ENCODE results near the gene ANKRD33B.

DNA sequence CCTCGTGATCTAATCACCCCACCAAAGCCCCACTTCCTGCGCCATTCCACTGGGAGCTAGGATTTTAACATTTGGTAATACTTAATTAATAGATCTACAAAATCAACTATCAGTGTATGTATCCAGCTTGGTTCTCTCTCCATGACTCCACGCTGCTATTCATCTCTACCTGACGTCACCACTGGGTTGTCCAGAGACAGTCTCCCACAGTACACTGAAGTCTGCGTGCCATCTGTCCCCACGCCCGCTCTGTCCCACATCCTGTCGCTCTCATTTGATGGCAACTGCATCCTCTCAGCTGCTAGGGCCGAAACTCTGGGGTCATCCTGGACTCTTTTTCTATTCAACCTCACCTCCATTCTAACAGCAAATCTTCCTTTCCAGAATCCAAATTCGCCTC, 53.2 kb downstream of the ANKRD33B start:
- TF ChIP-seq, protein P1, sequence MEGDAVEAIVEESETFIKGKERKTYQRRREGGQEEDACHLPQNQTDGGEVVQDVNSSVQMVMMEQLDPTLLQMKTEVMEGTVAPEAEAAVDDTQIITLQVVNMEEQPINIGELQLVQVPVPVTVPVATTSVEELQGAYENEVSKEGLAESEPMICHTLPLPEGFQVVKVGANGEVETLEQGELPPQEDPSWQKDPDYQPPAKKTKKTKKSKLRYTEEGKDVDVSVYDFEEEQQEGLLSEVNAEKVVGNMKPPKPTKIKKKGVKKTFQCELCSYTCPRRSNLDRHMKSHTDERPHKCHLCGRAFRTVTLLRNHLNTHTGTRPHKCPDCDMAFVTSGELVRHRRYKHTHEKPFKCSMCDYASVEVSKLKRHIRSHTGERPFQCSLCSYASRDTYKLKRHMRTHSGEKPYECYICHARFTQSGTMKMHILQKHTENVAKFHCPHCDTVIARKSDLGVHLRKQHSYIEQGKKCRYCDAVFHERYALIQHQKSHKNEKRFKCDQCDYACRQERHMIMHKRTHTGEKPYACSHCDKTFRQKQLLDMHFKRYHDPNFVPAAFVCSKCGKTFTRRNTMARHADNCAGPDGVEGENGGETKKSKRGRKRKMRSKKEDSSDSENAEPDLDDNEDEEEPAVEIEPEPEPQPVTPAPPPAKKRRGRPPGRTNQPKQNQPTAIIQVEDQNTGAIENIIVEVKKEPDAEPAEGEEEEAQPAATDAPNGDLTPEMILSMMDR (optimal IDR thresholded peaks at IDR 0.05 in 1 of 3, IDR thresholded peaks at IDR 0.05 in 1 of 3, conservative IDR thresholded peaks at IDR 0.05 in 1 of 3; ENCODE audit: extremely low read depth in 1 of 3, insufficient read depth in 2 of 3, low read length in 3 of 3) = no peak
- no peak for TF ChIP-seq EZH2 (IDR thresholded peaks at IDR 0.05; ENCODE audit: low read length)

All from keratinocyte (primary cell).